ENCODE data around the gene SFMBT2. TPM values are rescaled to one million over a fixed set of nuclear protein-coding genes. Genes with fewer than 3 reads are reported as not detected.

SFMBT2 gene
- total RNA-seq, 1 donor from 2014 or later: 9.1 TPM

DNA sequence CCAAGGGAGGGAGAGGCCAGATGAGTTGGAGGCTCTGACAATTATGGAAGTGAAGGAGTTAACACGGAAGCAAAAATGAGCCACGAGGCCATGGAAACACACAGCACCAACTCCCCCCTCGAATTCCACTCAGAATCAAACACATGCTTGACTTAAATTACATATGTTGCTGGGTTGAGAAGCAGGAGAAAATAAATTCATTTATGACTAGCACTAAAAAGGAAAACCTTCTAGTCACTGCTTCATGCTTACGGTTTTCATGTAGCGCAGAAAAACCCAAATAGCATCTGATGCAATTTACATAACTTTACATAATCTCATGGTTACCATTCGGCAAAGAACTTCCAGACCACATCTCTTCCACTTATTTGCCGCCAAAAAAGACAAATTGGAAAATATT, 51.5 kb downstream of the SFMBT2 start:
- Mint-ChIP-seq H3K4me3 (ENCODE audit: low read depth) (no peak overlapping the region), H3K9me3 (ENCODE audit: low read depth) (peaks cover 16% of the 10 kb centered on the region), H3K27me3 (no peaks in the 10 kb centered on the region), H3K4me1 (ENCODE audit: low read depth) (peaks cover 17% of the 10 kb centered on the region), H3K36me3 (ENCODE audit: insufficient read depth) (peaks cover 20% of the 10 kb centered on the region), H3K27ac (no peak overlapping the region)
- TF ChIP-seq, protein P1, sequence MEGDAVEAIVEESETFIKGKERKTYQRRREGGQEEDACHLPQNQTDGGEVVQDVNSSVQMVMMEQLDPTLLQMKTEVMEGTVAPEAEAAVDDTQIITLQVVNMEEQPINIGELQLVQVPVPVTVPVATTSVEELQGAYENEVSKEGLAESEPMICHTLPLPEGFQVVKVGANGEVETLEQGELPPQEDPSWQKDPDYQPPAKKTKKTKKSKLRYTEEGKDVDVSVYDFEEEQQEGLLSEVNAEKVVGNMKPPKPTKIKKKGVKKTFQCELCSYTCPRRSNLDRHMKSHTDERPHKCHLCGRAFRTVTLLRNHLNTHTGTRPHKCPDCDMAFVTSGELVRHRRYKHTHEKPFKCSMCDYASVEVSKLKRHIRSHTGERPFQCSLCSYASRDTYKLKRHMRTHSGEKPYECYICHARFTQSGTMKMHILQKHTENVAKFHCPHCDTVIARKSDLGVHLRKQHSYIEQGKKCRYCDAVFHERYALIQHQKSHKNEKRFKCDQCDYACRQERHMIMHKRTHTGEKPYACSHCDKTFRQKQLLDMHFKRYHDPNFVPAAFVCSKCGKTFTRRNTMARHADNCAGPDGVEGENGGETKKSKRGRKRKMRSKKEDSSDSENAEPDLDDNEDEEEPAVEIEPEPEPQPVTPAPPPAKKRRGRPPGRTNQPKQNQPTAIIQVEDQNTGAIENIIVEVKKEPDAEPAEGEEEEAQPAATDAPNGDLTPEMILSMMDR (IDR thresholded peaks at IDR 0.05; ENCODE audit: unreplicated experiment): no peak
- DNase-seq (ENCODE audit: low spot score, unreplicated experiment): no peak

DNA sequence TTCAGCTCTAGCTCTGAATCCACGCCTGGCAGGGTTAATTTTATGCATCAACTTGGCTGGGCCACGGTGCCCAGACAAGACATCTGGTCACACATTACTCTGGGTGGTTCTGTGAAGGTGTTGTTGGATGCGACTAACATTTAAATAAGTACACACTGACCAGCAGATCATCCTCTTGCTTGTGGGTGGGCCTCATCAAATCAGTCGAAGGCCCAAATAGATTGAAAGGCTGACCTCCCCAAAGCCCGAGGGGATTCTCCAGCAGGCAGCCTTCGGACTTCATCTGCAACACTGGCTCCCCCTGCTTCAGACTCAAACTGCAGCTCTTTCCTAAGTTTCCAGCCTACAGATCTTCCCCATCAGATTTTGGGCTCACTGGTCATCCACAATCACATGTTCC, 53.6 kb downstream of the SFMBT2 start:
- no peaks in the 10 kb centered on the region for H3K27me3 Mint-ChIP-seq
- peaks cover 13% of the 10 kb centered on the region for H3K4me1 Mint-ChIP-seq (ENCODE audit: low read depth)
- peaks cover 12% of the 10 kb centered on the region for H3K9me3 Mint-ChIP-seq (ENCODE audit: low read depth)

DNA sequence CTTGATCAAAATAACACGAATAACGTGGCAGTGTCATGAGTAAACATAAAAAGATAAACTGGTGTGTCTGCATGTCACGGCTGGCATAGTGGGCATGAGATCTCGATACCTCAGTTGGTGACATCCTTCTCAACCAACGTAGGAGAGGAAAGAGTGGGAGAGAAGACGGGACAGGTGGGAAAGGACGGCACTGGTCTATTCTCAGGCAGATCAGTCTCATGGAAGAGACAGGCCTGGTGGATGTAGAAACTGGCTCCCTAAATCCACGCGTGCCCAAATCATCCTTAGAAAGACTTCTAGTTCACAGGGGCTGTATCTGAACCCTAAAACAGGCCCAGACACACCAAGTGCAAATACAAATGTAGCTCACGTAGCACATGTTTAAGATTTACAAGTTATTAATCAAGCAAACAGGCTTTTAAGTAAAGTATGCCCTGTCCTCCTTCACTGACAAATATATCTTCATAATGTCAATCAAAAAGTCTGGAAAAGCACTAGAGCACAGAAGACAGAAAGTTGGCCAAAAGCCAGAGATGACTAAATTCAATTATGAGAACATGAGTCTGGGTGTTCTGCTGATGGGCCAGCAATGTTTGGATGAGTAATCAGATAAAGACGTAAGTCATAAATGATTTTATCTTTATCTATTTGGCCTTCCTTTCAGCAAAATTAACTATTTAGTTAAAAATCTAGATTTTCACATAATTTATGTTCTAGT, 56.3 kb downstream of the SFMBT2 start:
- Mint-ChIP-seq H3K4me1 (ENCODE audit: low read depth) (peaks cover 5% of the 10 kb centered on the region), H3K4me3 (ENCODE audit: low read depth) (no peak overlapping the region), H3K36me3 (ENCODE audit: insufficient read depth) (peaks cover 9% of the 10 kb centered on the region), H3K9me3 (ENCODE audit: low read depth) (peaks cover 7% of the 10 kb centered on the region), H3K27me3 (no peaks in the 10 kb centered on the region), H3K27ac (no peak overlapping the region)
- TF ChIP-seq, protein P1 (IDR thresholded peaks at IDR 0.05; ENCODE audit: unreplicated experiment): no peak
- DNase-seq (ENCODE audit: low spot score, unreplicated experiment): no peak

More for the DNA sequence above, 53.6 kb downstream of the SFMBT2 start:
- Mint-ChIP-seq H3K4me3 (ENCODE audit: low read depth) (no peak overlapping the region), H3K36me3 (ENCODE audit: insufficient read depth) (peaks cover 9% of the 10 kb centered on the region), H3K27ac (no peak overlapping the region)
- DNase-seq (ENCODE audit: low spot score, unreplicated experiment): no peak
- TF ChIP-seq, protein P1 (IDR thresholded peaks at IDR 0.05; ENCODE audit: unreplicated experiment): no peak

DNA sequence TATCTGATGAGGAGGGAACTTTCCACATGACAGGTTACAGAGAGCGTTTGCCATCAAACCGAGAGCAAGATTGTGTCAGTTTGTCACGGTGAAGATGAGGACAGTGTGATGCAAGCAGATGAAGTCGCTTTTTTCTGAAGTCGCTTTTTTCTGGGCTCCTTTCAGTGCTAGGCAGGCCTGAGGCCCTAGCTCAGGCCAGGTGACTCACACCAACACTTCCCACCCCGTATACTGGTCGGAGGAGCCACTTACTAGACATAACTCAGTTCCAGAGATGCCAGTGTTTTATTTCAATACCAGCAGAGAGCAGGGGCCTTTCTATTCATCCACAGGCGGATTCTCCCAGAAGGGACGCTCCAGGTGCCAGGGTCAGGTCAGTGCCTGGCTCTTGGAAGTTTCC, 58.9 kb downstream of the SFMBT2 start:
- Mint-ChIP-seq H3K27me3 (no peaks in the 10 kb centered on the region), H3K4me1 (ENCODE audit: low read depth) (peaks cover 3% of the 10 kb centered on the region), H3K4me3 (ENCODE audit: low read depth) (no peak overlapping the region), H3K36me3 (ENCODE audit: insufficient read depth) (peaks cover 4% of the 10 kb centered on the region), H3K27ac (no peak overlapping the region), H3K9me3 (ENCODE audit: low read depth) (no peaks in the 10 kb centered on the region)
- TF ChIP-seq, protein P1 (IDR thresholded peaks at IDR 0.05; ENCODE audit: unreplicated experiment): no peak
- DNase-seq (ENCODE audit: low spot score, unreplicated experiment): no peak

DNA sequence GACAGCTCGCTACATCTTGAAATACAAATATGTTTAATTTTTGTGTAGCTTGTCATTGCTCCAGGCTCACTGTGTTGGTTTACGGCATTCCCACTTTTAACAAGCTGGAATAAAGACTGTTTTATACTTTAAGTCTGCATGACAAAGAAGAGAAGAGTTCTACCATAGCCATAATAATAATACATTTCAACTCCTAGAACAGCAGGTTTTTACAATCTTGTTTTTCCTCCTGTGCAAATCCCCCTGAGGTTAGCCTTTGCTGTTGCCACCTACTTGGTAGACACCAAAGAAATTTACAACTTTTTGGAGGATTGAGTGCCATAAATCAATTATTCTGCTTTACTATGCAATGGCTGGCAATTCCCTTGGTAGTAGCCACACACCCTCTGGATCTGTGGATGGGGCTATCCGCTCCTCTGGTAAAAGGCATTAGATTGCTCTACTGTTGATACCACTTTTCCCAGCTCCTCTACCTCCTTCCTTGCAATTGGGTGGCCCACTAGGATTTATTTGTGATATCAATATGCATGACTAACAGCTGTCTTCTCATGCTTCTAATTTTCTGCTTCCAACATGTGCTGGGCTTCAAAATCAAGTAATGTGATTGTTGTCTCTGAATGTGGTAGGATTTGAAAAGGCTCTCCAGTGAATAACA, 60.2 kb downstream of the SFMBT2 start:
- Mint-ChIP-seq H3K36me3 (ENCODE audit: insufficient read depth) (peaks cover 6% of the 10 kb centered on the region), H3K9me3 (ENCODE audit: low read depth) (no peaks in the 10 kb centered on the region), H3K4me1 (ENCODE audit: low read depth) (peaks cover 3% of the 10 kb centered on the region), H3K27ac (no peak overlapping the region), H3K4me3 (ENCODE audit: low read depth) (no peak overlapping the region), H3K27me3 (no peaks in the 10 kb centered on the region)
- TF ChIP-seq, protein P1 (IDR thresholded peaks at IDR 0.05; ENCODE audit: unreplicated experiment): no peak
- DNase-seq (ENCODE audit: low spot score, unreplicated experiment): no peak
